ENCODE measurements around the gene KLF7. TPM values are rescaled to one million over a fixed set of nuclear protein-coding genes. Genes with fewer than 3 reads are reported as not detected.

The KLF7 gene
- total and polyA plus RNA-seq, 9 of the 15 experiments (the other 6 are each of a cell fraction or from before 2014, with no cell fraction given), result 0.04 to 0.54 (median 0.07) TPM

GRCh38 chr2:207123776-207124391 is 41.9 kb downstream of the KLF7 start:
- FAIRE-seq (no peak), ATAC-seq (no peak), DNase-seq (ENCODE audit: extremely low read depth in 1 of 4, low spot score in 3 of 4) (no peak)
- Histone ChIP-seq H3K4me2 (ENCODE audit: insufficient read depth, low read length) (no peak overlapping the region), H4K20me1 (replicated peaks; ENCODE audit: control insufficient read depth, insufficient read depth, low read length) (no peaks in the 10 kb centered on the region), H3K36me3 (ENCODE audit: control insufficient read depth, insufficient read depth, low read length) (no peaks in the 10 kb centered on the region), H3K9ac (ENCODE audit: insufficient read depth in 1 of 2, low read depth in 2 of 2, low read length in 2 of 2) (peak overlapping the region in 1 of 2 experiments; percentile 26; a peak in 1 of 4 replicates), H3K79me2 (ENCODE audit: control insufficient read depth, insufficient read depth, low read length) (no peaks in the 10 kb centered on the region), H3K27me3 (ENCODE audit: control insufficient read depth in 2 of 2, insufficient read depth in 2 of 2, low read length in 2 of 2) (peaks cover 0 to 11% of the 10 kb centered on the region in 2 experiments; a peak in 2 of 5 replicates), H2AFZ (ENCODE audit: low read depth, low read length) (no peak overlapping the region), H3K9me3 (replicated peaks; ENCODE audit: control insufficient read depth, insufficient read depth, low read depth, low read length) (no peaks in the 10 kb centered on the region), H3K27ac (ENCODE audit: extremely low read depth, low read depth, low read length) (no peak overlapping the region), H3K4me3 (no peak overlapping the region), H3K9me1 (ENCODE audit: control insufficient read depth, insufficient read depth, low read length) (no peaks in the 10 kb centered on the region), H3K4me1 (replicated peaks in 1 of 2; ENCODE audit: control insufficient read depth in 2 of 2, insufficient read depth in 2 of 2, low read length in 2 of 2) (no peaks in the 10 kb centered on the region; a peak in 1 of 5 replicates)
- CTCF ChIA-PET (ENCODE audit: low intra/inter-chr PET ratio), result no interaction called here
- BruUV-seq (replicated peaks), result no TSS peak
- intact Hi-C loops (cut with micrococcal nuclease) (no loop called here), in situ Hi-C loops (cut with MboI) (no loop called here)
- POLR2A ChIA-PET, result no interaction called here
- TF ChIP-seq MAZ (CRISPR knock-in tag; conservative IDR thresholded peaks at IDR 0.05 in 1 of 2, IDR thresholded peaks at IDR 0.05 in 1 of 2) (no peak), U2AF1 (optimal IDR thresholded peaks at IDR 0.05; ENCODE audit: low read depth, low read length) (no peak), FOXA1 (IDR thresholded peaks at IDR 0.05; ENCODE audit: borderline replicate concordance) (no peak), ZBED1 (IDR thresholded peaks at IDR 0.05) (no peak), PRMT5 (CRISPR knock-in tag; IDR thresholded peaks at IDR 0.05) (no peak), ZNF3 (CRISPR knock-in tag; IDR thresholded peaks at IDR 0.05) (no peak), SAFB (IDR thresholded peaks at IDR 0.05; ENCODE audit: borderline replicate concordance, low read depth, low read length) (no peak), SRSF3 (IDR thresholded peaks at IDR 0.05; ENCODE audit: insufficient read depth, low read length) (no peak), SETDB1 (IDR thresholded peaks at IDR 0.05; ENCODE audit: low read length) (no peak)
- WGBS (ENCODE audit: insufficient coverage, low coverage, missing lambda C conversion rate), result 7% methylated on average over 19 of the region's 31 CpGs
